Islet precursor cell (in vitro differentiated cells): ENCODE data around the gene METTL16.
"Not testable (repeated sequence)": the region's sequence is repeated elsewhere in the genome, so short reads cannot be mapped to it uniquely, and the experiment has no call there.

Experiments used
- DNase-seq: peaks from one replicate; pipeline ENCODE4 v3.0.0-alpha.2; 2018

METTL16 gene

DNA sequence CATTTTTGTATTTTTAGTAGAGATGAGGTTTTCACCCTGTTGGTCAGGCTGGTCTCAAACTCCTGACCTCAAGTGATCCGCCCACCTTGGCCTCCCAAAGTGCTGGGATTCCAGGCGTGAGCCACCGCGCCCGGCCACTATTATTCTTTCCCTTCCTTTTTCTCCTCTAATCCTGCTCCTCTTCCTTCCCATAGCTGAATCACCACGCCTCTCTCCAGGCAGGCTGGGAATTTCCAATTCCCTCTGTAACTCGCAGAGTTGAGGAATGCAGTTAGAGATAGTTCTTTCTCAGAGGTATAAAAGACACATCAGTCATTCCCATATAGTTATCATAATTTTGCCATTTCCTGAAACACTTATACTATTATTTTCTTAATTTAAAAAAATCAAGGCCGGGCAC is 11.2 kb downstream of the METTL16 start:
- no peak for DNase-seq

DNA sequence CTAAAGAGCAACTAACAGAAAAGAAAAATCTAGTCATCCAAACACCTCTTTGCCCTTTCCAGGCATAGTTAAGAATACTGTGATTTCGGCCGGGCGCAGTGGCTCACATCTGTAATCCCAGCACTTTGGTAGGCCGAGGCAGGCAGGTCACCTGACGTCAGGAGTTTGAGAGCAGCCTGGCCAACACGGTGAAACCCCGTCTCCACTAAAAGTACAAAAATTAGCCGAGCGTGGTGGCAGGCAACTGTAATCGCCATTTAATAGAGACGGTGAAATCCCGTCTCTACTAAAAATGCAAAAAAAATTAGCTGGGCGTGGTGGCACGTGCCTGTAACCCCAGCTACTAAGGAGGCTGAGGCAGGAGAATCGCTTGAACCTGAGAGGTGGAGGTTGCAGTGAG is 22.4 kb downstream of the METTL16 start:
- not testable (repeated sequence) for DNase-seq

GRCh38 chr17:2487306-2487705 is 24.4 kb downstream of the METTL16 start:
- peak; percentile 65 for DNase-seq

DNA sequence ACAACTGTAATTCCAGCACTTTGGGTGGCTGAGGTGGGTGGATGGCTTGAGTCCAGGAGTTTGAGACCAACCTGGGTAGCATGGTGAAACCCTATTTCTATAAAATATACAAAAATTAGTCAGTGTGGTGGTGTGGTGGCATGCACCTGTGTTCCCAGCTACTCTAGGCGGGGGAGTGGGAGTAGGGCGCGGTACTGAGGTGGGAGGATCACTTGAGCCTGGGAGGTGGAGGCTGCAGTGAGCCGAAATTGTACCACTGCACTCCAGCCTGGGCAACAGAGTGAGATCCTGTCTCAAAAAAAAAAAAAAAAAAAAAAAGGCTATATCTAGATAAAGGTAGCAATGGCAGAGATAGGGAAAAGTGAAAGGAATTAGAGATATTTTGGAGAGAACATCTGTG is 25.0 kb downstream of the METTL16 start:
- not testable (repeated sequence) for DNase-seq

DNA sequence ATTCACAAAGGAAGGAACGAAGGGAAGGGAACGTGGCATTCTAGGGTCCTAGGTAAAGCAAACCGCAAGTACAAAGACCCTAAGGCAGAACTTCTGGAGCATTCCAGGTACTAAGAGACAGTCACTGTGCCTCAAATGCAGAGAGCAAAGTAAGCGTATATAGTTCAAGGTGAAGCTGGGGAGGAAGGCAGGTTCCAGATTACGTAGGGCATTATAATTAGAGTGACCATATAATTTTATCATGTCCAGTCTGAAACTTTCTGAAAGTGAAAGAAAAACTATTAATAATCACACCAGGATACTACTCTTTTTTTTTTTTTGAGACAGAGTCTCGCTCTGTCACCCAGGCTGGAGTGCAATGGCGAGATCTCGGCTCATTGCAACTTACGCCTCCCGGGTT is 25.7 kb downstream of the METTL16 start:
- no peak for DNase-seq

DNA sequence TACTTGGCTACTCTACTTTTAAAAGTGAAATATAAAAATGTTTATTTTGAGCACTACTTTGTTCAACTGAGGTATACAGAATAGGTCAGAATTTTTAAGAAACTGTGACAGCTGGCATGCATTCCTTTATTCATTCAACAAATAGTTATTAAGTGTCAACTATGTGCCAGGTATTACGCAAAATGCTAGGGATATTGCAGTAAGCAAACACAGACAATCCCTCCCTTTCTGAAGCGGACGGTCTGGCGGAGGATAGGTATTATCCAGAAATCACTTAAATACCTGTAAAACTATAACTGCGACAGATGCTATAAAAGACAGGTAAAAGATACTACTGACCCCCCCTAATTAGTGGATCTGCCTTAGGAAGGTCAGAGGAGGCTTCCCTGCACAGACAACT is 26.1 kb downstream of the METTL16 start:
- no peak for DNase-seq

- DNase-seq, result peak; percentile 63
Observed at GRCh38 chr17:2484876-2485275, 26.8 kb downstream of the METTL16 start.

DNA sequence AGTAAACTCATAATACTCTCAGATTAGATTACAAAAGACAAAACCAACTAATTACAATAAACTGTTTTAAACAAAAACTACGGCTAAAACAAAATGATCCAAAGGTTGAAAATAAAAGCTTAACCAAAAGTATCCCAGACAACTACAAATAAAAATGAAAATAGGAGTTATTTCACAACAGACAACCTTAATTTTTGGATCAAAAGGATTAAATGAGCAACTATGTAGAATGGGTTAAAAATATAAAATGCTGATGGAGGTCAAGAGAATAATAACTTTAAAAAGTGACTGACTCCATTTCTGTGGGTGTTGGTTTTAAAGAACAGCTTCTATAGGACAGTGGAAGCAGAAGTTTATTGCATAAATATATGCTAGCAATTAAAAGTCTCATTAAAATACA is 28.6 kb downstream of the METTL16 start:
- DNase-seq, result no peak

DNA sequence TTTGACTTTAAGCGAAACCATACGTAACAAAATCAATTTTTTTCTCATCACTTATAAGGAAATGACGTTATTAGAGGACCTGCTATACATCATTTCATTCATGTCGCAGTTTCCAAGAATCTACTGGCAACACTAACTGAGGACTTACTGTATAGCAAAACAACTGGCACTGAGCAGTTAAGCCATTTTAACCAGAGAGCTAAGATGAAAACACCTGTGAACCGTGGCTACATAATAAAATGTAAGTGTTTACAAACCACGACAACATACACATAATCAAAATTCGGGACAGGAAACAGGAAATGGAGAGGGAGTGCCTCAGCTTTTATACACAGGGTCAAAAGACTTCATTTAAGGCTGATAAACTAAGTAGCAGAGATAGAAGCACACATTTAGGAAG is 29.5 kb downstream of the METTL16 start:
- no peak for DNase-seq

DNA sequence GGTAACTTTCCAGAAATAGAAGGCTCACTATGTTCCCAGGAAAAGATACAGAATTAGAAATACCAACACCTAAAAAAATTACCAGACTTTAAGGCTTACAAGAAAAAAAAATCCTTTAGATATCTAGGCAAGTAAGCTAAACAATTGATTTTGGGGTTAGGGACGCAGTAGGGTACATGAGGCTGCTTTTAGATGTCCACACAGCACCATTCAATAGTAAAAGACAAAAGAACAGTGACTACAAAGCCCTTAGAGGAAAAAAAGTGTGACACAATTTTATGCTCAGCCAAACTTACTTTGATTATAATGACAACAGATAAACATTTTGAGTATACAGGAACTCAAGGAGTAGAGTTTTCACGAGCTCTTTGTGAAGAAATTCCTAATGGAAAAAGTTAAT is 29.9 kb downstream of the METTL16 start:
- no peak for DNase-seq

DNA sequence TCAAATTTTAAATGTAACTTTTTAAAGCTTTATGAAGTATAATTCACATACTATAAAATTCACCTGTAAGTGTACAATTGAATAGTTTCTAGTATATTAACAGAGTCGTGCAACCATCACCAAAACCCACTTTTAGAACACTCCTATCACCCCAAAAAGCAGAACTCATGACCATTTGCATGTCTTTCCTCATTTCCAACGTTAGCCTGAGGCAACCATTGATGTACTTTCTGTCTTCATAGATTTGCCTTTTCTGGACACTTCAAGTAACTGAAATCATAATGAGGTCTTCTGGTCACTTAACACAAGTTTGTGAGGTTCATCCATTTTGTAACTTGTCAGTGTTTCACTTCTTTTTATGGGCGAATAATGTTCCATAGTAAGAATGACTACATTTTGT is 33.2 kb downstream of the METTL16 start:
- DNase-seq, result no peak

DNA sequence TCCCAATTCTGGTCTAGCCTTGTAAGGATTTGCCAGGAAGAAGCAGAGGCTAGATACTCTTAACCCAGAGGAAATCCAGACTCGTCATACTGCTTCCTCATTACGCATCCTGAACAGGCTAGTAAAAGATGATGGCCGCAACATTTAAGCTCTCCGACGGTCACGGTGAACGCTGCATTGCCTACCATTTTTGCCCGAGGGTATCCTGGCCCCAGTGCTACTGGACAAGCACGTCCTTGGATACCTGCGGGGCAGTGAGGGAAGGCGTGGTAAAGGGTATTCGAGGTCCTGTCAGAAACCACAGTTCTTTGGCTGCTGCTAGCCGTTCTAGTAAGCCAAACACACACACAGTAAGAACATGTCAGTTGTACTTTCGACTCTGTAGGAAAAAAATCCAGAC is 36.6 kb downstream of the METTL16 start:
- no peak for DNase-seq

DNA sequence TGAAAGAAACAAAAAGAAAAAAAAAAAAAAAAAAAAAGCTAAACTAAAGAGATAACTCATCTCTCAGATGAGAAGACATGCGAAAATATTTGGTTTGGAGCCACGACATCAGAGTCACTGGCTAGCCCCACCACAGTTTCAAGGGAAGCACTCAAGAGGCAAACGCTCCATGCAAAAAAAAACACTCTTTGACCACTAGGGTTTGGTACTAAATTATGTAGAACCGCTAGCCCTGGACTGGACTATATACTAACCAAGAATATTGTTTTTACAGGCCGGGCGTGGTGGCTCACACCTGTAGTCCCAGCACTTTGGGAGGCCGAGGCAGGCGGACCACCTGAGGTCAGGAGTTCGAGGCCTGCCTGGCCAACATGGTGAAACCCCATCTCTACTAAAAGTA is 37.3 kb downstream of the METTL16 start:
- no peak for DNase-seq

- DNase-seq, result no peak
Observed at GRCh38 chr17:2468270-2468669, 43.4 kb downstream of the METTL16 start.

- no peak for DNase-seq
Observed at GRCh38 chr17:2466931-2467330, 44.8 kb downstream of the METTL16 start.

- no peak for DNase-seq
Observed at GRCh38 chr17:2462481-2462880, 49.2 kb downstream of the METTL16 start.

GRCh38 chr17:2459917-2460271 is 51.8 kb downstream of the METTL16 start:
- no peak for DNase-seq

DNA sequence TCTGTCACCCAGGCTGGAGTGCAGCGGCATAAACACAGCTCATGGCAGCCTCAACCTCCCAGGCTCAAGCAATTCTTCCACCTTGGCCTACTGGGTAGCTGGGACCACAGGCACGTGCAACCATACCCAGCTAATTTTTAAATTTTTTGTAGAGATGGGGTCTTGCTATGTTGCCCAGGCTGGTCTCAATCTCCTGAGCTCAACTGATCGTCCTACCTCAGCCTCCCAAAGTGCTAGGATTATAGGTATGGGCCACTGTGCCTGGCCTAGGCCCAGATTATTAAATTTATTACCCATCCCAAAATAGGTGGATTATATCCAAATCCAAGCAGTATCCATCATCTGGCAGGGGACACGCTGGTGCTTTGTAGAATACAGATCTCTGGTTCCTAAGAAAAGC is 53.8 kb downstream of the METTL16 start:
- no peak for DNase-seq

DNA sequence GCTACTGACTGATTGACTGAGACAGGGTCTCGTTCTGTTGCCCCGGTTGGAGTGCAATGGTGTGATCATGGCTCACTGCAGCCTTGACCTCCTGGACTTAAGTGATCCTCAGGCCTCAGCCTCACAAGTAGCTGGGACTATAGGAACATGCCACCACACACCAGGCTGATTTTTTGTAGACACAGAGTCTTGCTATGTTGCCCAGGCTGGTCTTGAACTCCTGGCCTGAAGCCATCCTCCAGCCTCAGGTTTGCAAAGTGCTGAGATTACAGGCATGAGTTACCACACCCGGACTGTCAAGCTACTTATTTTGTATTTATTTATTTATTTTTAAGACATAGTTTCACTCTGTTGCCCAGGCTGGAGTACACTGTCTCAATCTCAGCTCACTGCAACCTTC is 55.2 kb downstream of the METTL16 start:
- DNase-seq, result peak; percentile 42

DNA sequence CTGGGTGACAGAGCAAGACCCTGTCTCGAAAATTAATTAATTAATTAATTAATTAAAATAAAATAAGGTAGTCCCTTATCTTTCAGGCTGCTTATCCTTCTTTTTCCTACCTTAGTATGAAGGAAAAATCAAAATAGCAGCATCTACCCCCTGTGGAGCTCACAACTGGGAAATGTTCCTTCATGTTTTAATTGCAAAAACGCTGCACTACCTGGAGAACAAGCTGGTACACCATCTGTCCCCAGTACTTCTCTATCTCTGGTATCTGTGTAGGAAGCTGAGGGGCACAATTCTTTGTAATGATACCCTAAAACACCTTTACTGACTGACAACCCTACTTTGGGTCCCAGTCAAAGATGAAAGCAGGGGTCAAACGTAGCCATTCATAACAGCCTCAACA is 55.7 kb downstream of the METTL16 start:
- DNase-seq, result peak; percentile 1

- DNase-seq, result no peak
Observed at GRCh38 chr17:2453866-2454265, 57.8 kb downstream of the METTL16 start.

- DNase-seq, result no peak
Observed at GRCh38 chr17:2453325-2453724, 58.4 kb downstream of the METTL16 start.

- no peak for DNase-seq
Observed at GRCh38 chr17:2452216-2452750, 59.4 kb downstream of the METTL16 start.

DNA sequence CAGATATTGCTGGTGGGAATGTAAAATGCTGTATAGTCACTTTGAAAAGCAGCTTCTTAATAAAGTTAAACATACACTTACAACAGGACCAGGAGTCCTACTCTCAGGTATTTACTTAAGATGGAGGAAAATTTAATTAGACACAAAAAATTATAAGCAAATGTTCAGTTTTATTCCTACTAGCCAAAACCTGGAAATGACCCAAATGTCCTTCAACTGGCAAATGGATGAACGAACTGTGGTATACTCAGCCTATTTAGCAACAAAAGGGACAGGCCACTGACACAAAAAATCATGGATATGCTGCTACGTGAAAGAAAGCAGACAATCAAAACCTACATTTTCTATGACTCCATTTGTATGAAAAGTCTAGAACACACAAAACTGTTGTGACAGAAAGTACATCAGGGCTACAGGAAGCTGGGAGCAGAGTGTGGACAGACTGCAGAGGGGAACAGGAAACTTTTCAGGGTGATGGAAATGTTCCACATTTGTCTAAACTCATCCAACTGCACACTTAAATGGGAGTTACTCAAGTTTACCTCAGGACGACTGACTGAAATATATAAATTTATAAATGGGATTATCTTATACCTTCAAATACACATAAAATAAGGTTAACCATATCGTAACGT is 61.6 kb downstream of the METTL16 start:
- no peak for DNase-seq

DNA sequence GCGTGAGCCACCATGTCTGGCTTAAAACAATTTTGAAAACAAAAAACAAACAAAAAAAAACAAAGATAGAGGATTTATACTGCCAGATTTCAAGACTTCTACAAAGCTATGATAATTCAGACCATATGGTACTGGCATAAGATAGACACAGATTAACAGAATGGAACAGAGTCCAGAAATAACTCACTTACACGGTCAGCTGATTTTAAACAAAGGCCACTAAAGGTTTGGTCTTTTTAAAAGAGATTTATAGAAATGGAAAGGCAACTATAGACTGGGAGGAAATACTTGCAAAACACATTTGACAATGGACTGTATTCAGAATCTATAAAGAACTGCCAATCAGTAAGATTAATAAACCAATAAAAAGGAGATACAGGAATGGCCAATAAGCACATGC is 62.2 kb downstream of the METTL16 start:
- no peak for DNase-seq

GRCh38 chr17:2447479-2447878 is 64.2 kb downstream of the METTL16 start:
- not testable (repeated sequence) for DNase-seq
